Thymus (tissue), 11 donors: ENCODE results near the gene RAP1A. TPM values are rescaled to one million over a fixed set of nuclear protein-coding genes. Genes with fewer than 3 reads are reported as not detected.
"Not testable (repeated sequence)": the region's sequence is repeated elsewhere in the genome, so short reads cannot be mapped to it uniquely, and the experiment has no call there.

Experiments used
- DNase-seq, 9 donors: peaks; one replicate each; pipeline ENCODE4 v3.0.0-alpha.2; 2013; ENCODE audit warnings: low spot score in 9 of 9, low read depth in 6 of 9, missing footprints in 1 of 9
- H3K27ac ChIP-seq, 2 donors: one replicate each; pipeline ENCODE4 v1.5.1; 2013; ENCODE audit warnings: control low read depth in 1 of 2, low read depth in 1 of 2, low read length in 1 of 2, mild to moderate bottlenecking in 1 of 2, moderate library complexity in 1 of 2
- H3K27me3 ChIP-seq, 2 donors: one replicate each; pipeline ENCODE4 v1.5.1; 2013; ENCODE audit warnings: low read length in 1 of 2; ENCODE audit not compliant: control insufficient read depth in 2 of 2, insufficient read depth in 1 of 2
- H3K36me3 ChIP-seq, 2 donors: one replicate each; pipeline ENCODE4 v1.5.1; 2013; ENCODE audit warnings: low read length in 1 of 2, mild to moderate bottlenecking in 1 of 2, moderate library complexity in 1 of 2; ENCODE audit not compliant: control insufficient read depth in 2 of 2, insufficient read depth in 2 of 2
- H3K4me1 ChIP-seq, 2 donors: one replicate each; pipeline ENCODE4 v1.5.1; 2013; ENCODE audit warnings: low read length in 2 of 2; ENCODE audit not compliant: control insufficient read depth in 2 of 2, insufficient read depth in 2 of 2
- H3K4me3 ChIP-seq, 2 donors: one replicate each; pipeline ENCODE4 v1.5.1; 2013; ENCODE audit warnings: low read length in 2 of 2, control low read depth in 1 of 2, mild to moderate bottlenecking in 1 of 2
- H3K9me3 ChIP-seq, 2 donors: one replicate each; pipeline ENCODE4 v1.5.1; 2013; ENCODE audit warnings: low read length in 1 of 2, mild to moderate bottlenecking in 1 of 2; ENCODE audit not compliant: control insufficient read depth in 2 of 2, insufficient read depth in 1 of 2
- WGBS: extraction: QIAGEN DNeasy Blood & Tissue Kit; methylation state at CpG from one replicate; pipeline ENCODE4 v1.1.7; 2013; 5-methylcytosine and 5-hydroxymethylcytosine counted together
- polyA plus RNA-seq: library from polyadenylated mRNA; stranded (reverse); fragments of 200-250 nt; gene quantifications from one replicate; pipeline ENCODE4 v1.2.3, GENCODE V29; 2013
- total RNA-seq: library from RNA; stranded (reverse); fragments of 120-200 nt; gene quantifications from one replicate; pipeline ENCODE4 v1.2.4, GENCODE V29; 2013
- donor health status: healthy.

The RAP1A gene
- total and polyA plus RNA-seq, 2 donors: 29.6 to 123 TPM

DNA sequence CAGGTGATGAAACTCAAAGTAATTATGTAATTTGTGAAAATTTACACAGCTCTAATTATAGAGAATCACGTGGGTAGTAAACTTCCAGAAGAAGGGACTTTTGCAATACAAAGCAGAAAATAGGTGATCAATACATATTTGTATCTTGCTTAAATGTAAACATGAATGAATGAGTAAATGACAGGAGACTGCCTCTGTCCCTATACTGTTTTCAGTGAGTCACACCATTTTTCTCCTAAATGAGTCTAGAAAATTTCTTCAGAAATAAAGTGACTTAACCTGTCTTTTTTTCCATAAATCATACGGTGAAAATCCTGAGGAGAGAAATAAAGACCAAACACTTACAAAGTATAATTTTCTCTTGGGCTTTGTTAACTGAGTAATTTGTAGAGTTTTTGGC lies 11.9 kb downstream of the RAP1A start:
- H3K27me3 ChIP-seq: no peaks in the 10 kb centered on the region
- H3K9me3 ChIP-seq: no peaks in the 10 kb centered on the region
- H3K36me3 ChIP-seq: no peaks in the 10 kb centered on the region
- peaks cover 0 to 2% of the 10 kb centered on the region in 2 donors for H3K4me1 ChIP-seq
- 91% methylated on average over 2 of the region's 2 CpGs for WGBS
- H3K4me3 ChIP-seq: no peak overlapping the region
- no peak overlapping the region for H3K27ac ChIP-seq
- no peak for DNase-seq

DNA sequence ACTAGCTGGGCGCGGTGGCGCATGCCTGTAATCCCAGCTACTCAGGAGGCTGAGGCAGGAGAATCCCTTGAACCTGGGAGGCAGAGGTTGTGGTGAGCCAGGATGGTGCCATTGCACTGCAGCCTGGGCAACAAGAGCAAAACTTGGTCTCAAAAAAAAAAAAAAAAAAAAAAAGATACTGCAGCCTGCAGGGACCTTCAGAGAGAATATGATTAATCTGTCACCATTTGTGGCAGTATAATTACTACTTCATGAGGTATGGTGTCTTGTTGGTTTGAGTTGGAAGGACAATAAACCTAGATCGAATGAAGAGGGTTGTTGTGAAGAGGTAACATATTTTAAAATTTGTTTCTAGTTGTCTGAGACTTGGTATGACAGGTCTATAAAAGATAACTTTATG lies 13.2 kb downstream of the RAP1A start:
- H3K27me3 ChIP-seq, H3K4me1 ChIP-seq, H3K36me3 ChIP-seq, H3K9me3 ChIP-seq, H3K4me3 ChIP-seq, H3K27ac ChIP-seq, DNase-seq: not testable (repeated sequence)
- WGBS: 95% methylated on average over 4 of the region's 4 CpGs

DNA sequence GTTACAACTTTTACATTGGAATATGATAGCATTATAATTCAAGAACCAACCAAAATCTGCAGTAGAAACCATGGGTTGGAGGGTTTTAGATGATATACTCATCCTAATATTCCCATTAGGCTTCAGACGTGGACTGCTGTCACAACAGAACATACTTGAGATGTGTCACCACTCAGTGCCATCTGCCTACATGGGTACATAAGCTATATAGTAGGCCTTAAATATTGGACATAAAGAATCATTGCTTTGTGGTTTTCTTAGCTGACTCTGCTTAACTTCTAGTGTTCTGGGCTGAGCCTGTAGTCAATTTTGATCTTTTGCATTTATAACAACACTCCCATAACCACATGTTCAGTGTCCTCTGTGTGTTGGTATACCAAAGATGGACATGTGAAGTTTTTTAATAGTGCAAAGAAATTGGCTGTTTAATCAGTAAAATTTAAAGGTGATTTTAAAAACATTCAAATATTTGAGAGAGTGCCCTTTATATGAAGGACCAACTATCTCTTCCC lies 14.2 kb downstream of the RAP1A start:
- 91% methylated on average over 1 of the region's 1 CpG for WGBS
- Histone ChIP-seq H3K4me3 (no peak overlapping the region), H3K36me3 (no peaks in the 10 kb centered on the region), H3K27ac (no peak overlapping the region), H3K4me1 (no peaks in the 10 kb centered on the region), H3K9me3 (no peaks in the 10 kb centered on the region), H3K27me3 (no peaks in the 10 kb centered on the region)
- no peak for DNase-seq

DNA sequence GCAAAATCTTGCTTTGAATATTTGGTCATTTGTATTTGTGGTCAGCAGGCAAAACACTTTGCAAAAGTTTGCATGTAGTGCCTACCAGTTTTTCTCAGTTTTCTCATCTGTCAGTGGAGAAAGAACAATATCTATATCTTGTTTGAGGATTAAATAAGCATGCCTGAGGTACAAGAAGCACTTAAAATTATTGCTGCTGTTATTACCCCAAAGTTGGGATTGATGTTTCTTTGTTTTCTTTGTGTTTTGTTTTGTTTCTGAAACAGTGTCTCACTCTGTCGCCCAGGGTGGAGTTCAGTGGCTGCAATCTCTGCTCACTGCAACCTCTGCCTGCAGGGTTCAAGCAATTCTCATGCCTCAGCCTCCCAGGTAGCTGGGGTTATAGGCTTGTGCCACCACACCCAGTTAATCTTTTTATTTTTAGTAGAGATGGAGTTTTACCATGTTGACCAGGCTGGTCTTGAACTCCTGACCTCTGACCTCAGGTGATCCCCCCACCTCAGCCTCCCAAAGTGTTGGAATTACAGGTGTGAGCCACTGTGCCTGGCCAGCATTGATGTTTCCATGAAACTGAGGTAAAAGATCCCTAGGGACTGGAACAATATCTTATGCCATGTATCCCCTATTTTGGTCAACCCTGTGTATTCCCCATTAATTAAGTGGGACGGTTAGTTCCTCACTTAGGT lies 15.9 kb downstream of the RAP1A start:
- no peaks in the 10 kb centered on the region for H3K27me3 ChIP-seq
- no peaks in the 10 kb centered on the region for H3K36me3 ChIP-seq
- H3K9me3 ChIP-seq: no peaks in the 10 kb centered on the region
- H3K27ac ChIP-seq: no peak overlapping the region
- H3K4me3 ChIP-seq: no peak overlapping the region
- no peak for DNase-seq
- H3K4me1 ChIP-seq: no peaks in the 10 kb centered on the region
- WGBS: 96% methylated on average over 2 of the region's 2 CpGs

DNA sequence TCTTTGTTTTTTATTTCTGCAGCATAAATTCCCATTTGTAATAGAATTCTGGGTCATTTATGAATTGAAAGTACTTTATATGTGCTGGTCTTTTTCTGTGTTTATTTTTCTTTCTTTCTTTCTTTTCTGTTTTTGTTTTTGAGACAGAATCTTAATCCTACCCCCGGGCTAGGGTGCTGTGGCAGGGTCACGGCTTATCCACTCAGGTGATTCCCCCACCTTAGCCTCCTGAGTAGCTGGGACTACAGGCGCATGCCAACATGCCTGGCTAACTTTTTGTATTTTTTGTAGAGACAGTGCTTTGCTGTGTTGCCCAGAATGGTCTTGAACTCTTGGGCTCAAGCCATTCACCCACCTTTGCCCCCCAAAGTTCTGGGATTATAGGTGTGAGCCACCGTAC lies 18.7 kb downstream of the RAP1A start:
- Histone ChIP-seq H3K27ac (no peak overlapping the region), H3K4me1 (no peaks in the 10 kb centered on the region), H3K27me3 (no peaks in the 10 kb centered on the region), H3K9me3 (no peaks in the 10 kb centered on the region), H3K4me3 (no peak overlapping the region), H3K36me3 (no peaks in the 10 kb centered on the region)
- DNase-seq: no peak
- 93% methylated on average over 4 of the region's 4 CpGs for WGBS

DNA sequence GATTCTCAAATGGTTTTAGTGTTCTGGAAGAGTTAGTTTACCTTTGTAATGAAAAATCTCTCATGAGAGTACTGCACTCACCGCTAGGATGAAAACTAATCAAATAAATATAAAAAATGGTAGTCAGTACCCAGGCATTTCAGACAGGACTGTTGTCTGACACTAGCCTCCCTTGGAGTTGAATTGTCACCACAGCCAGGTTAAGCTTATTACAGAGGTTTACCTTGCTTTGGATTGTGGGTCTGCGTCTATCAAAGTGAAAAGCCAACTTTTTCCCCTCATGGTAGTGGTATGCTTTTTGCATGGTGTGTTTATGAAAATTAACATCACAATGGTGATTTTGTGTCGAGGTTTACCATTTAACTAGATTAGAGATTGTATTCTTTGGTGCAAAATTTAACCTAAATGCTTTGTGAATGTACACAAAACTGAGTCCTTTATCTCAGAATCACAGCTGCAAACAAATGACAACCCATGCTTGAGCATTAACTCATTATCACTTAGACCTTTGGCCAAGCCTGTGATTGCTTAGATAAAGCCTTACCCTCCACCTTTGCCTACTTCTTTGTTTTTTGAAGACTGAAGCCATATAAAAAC lies 20.1 kb downstream of the RAP1A start:
- Histone ChIP-seq H3K4me1 (no peaks in the 10 kb centered on the region), H3K27me3 (no peaks in the 10 kb centered on the region)
- WGBS: 95% methylated on average over 3 of the region's 3 CpGs

DNA sequence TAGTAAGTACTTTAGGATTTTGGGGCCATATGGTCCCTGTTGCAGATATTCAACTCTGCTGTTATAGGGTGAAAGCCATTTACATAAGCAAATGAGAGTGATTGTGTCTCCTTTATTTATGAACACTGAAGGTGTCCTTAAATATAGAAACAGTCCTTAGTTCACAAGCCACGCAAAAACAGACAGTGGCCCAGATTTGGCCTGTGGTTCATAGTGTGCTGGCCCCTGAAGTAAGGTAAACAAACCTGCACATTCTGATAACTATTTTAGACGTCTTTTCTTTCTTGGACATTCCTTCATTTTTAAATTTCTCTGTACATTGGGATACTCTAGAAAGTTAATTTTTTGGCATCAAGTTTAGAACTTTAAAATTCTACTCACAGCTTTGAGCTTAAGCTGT lies 23.5 kb downstream of the RAP1A start:
- H3K4me3 ChIP-seq: no peak overlapping the region
- no peak for DNase-seq
- H3K4me1 ChIP-seq: peaks cover 9 to 12% of the 10 kb centered on the region in 2 donors
- no peaks in the 10 kb centered on the region for H3K27me3 ChIP-seq
- 100% methylated on average over 2 of the region's 2 CpGs for WGBS
- no peaks in the 10 kb centered on the region for H3K36me3 ChIP-seq
- no peaks in the 10 kb centered on the region for H3K9me3 ChIP-seq
- no peak overlapping the region for H3K27ac ChIP-seq

More for the DNA sequence above, 20.1 kb downstream of the RAP1A start:
- no peak overlapping the region for H3K27ac ChIP-seq
- DNase-seq: no peak
- H3K4me3 ChIP-seq: no peak overlapping the region
- no peaks in the 10 kb centered on the region for H3K9me3 ChIP-seq
- no peaks in the 10 kb centered on the region for H3K36me3 ChIP-seq

DNA sequence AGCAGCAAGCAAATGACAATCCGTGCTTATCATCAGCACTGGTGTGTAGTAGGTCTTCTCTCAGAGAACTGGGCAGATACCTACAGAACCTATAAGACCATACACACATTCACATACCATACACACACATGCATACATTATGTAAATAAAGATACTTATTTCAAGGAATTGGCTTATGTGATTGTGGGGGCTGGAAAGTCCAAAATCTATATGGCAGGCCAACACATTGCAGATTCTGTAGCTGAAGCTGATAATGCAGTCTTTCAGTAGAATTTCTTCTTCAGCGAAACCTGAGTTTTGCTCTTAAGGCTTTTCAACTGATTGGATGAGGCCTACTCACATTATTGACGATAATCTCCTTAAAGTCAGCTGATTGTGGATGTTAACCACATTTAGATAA lies 24.1 kb downstream of the RAP1A start:
- Histone ChIP-seq H3K4me1 (peaks cover 15 to 18% of the 10 kb centered on the region in 2 donors), H3K27me3 (no peaks in the 10 kb centered on the region), H3K36me3 (no peaks in the 10 kb centered on the region), H3K9me3 (peaks cover 0 to 1% of the 10 kb centered on the region in 2 donors), H3K4me3 (no peak overlapping the region), H3K27ac (no peak overlapping the region)
- DNase-seq: no peak
- WGBS: 98% methylated on average over 3 of the region's 3 CpGs

DNA sequence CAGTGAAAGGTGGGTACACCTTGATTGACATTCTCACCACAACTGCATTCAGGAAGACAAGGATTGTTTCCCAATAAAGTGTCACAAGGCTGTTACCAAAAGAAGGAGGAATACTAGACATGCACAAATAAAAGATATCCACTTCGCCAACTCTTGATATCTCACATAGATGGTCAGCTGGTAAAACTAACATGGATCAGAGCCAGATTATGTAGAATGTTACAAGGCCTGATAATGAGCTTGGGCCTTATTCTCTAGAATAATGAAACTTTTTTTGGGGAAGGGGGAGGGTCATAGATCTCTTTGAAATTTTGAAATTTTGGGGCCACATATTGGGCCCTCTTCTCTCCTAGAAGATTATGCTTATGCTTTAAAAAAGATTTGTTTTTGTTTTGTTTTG lies 24.9 kb downstream of the RAP1A start:
- Histone ChIP-seq H3K4me3 (no peak overlapping the region), H3K36me3 (peaks cover 0 to 5% of the 10 kb centered on the region in 2 donors), H3K9me3 (peaks cover 0 to 3% of the 10 kb centered on the region in 2 donors), H3K27ac (no peak overlapping the region), H3K4me1 (peaks cover 23 to 26% of the 10 kb centered on the region in 2 donors), H3K27me3 (no peaks in the 10 kb centered on the region)
- DNase-seq: no peak
- WGBS: 96% methylated on average over 1 of the region's 1 CpG
